Activated effector memory CD4-positive, alpha-beta T cell treated with Interleukin-2 at 50 U/mL for 16 hours (primary cell): Measurements from ENCODE around the gene L3MBTL4.
"Not testable (repeated sequence)": the region's sequence is repeated elsewhere in the genome, so short reads cannot be mapped to it uniquely, and the experiment has no call there.

ENCODE experiments used
- DNase-seq: peaks from one replicate; pipeline ENCODE4 v3.0.0-alpha.2; 2020

Gene L3MBTL4

GRCh38 chr18:6161549-6161948, 253.2 kb downstream of the L3MBTL4 start:
- no peak for DNase-seq

GRCh38 chr18:6159426-6159825, 255.3 kb downstream of the L3MBTL4 start:
- no peak for DNase-seq

GRCh38 chr18:6158958-6159357, 255.8 kb downstream of the L3MBTL4 start:
- DNase-seq: no peak

GRCh38 chr18:6156446-6156845, 258.3 kb downstream of the L3MBTL4 start:
- no peak for DNase-seq

GRCh38 chr18:6155707-6156106, 259.0 kb downstream of the L3MBTL4 start:
- DNase-seq: no peak

- no peak for DNase-seq
These were observed 264.3 kb downstream of the L3MBTL4 start for GRCh38 chr18:6150430-6150829.

GRCh38 chr18:6146307-6146661, 268.4 kb downstream of the L3MBTL4 start:
- no peak for DNase-seq

- DNase-seq: no peak
These were observed 268.9 kb downstream of the L3MBTL4 start for GRCh38 chr18:6145645-6146306.

- DNase-seq: no peak
These were observed 275.7 kb downstream of the L3MBTL4 start for GRCh38 chr18:6139007-6139406.

- DNase-seq: not testable (repeated sequence)
These were observed 278.8 kb downstream of the L3MBTL4 start for GRCh38 chr18:6135901-6136300.

GRCh38 chr18:6135029-6135428, 279.7 kb downstream of the L3MBTL4 start:
- DNase-seq: not testable (repeated sequence)

- no peak for DNase-seq
These were observed 281.9 kb downstream of the L3MBTL4 start for GRCh38 chr18:6132751-6133368.

- no peak for DNase-seq
These were observed 293.9 kb downstream of the L3MBTL4 start for GRCh38 chr18:6120820-6121279.

- DNase-seq: no peak
These were observed 294.9 kb downstream of the L3MBTL4 start for GRCh38 chr18:6119761-6120160.

GRCh38 chr18:6118080-6118479, 296.6 kb downstream of the L3MBTL4 start:
- DNase-seq: no peak

GRCh38 chr18:6115710-6116109, 299.0 kb downstream of the L3MBTL4 start:
- no peak for DNase-seq

GRCh38 chr18:6113650-6114049, 301.1 kb downstream of the L3MBTL4 start:
- DNase-seq: no peak

- no peak for DNase-seq
These were observed 303.0 kb downstream of the L3MBTL4 start for GRCh38 chr18:6111726-6112125.

- DNase-seq: no peak
These were observed 305.0 kb downstream of the L3MBTL4 start for GRCh38 chr18:6109743-6110142.

GRCh38 chr18:6107794-6108193, 306.9 kb downstream of the L3MBTL4 start:
- DNase-seq: no peak

- DNase-seq: no peak
These were observed 308.5 kb downstream of the L3MBTL4 start for GRCh38 chr18:6106091-6106685.

GRCh38 chr18:6103741-6104140, 311.0 kb downstream of the L3MBTL4 start:
- DNase-seq: no peak

- DNase-seq: no peak
These were observed 318.0 kb downstream of the L3MBTL4 start for GRCh38 chr18:6096730-6097129.

GRCh38 chr18:6088432-6088831, 326.3 kb downstream of the L3MBTL4 start:
- DNase-seq: no peak
